Measurements from ENCODE around the gene LDB1.
A peak's percentile ranks its signal among the peaks of the same experiment; 100 is the strongest.

The LDB1 gene

GRCh38 chr10:102120142-102120990 is at the start of gene LDB1:
LDB1 (minus strand) TSS chr10:102120368; CDS start chr10:102120110, 258 bp downstream.
- Histone ChIP-seq H3K27me3 (ENCODE audit: insufficient read depth, insufficient read length) (no peaks in the 10 kb centered on the region), H3K9me3 (ENCODE audit: insufficient read depth, low read length) (no peaks in the 10 kb centered on the region), H3K9ac (ENCODE audit: insufficient read length, low read depth) (peak within 1 kb of the TSS; percentile 94), H3K4me1 (ENCODE audit: insufficient read depth, insufficient read length) (peaks cover 4% of the 10 kb centered on the region), H3K4me3 (ENCODE audit: insufficient read length, low read depth) (peak within 1 kb of the TSS; percentile 80), H3K36me3 (ENCODE audit: insufficient read depth, insufficient read length, low read length) (peaks cover 4% of the 10 kb centered on the region)
- DNase-seq (ENCODE audit: low read depth, low spot score): peak; percentile 63
- no peak for TF ChIP-seq ZNF274 (IDR thresholded peaks at IDR 0.05; ENCODE audit: low read depth, low read length)
- no peak for TF ChIP-seq YY1 (IDR thresholded peaks at IDR 0.05; ENCODE audit: insufficient read depth, insufficient read length)
- no peak for TF ChIP-seq SUZ12 (IDR thresholded peaks at IDR 0.05; ENCODE audit: extremely low read depth, insufficient read depth, insufficient read length)

GRCh38 chr10:102167861-102168260 is 47.7 kb upstream of the LDB1 start:
- H3K27me3 ChIP-seq (ENCODE audit: insufficient read depth, insufficient read length): no peaks in the 10 kb centered on the region

GRCh38 chr10:102163342-102163989 is 43.3 kb upstream of the LDB1 start:
- H3K9me3 ChIP-seq (ENCODE audit: insufficient read depth, low read length): no peaks in the 10 kb centered on the region
- no peaks in the 10 kb centered on the region for H3K4me1 ChIP-seq (ENCODE audit: insufficient read depth, insufficient read length)
- peak overlapping the region; percentile 39 for H3K9ac ChIP-seq (ENCODE audit: insufficient read length, low read depth)
- H3K4me3 ChIP-seq (ENCODE audit: insufficient read length, low read depth): no peak overlapping the region
- H3K27me3 ChIP-seq (ENCODE audit: insufficient read depth, insufficient read length): no peaks in the 10 kb centered on the region
- TF ChIP-seq SUZ12 (IDR thresholded peaks at IDR 0.05; ENCODE audit: extremely low read depth, insufficient read depth, insufficient read length): no peak
- TF ChIP-seq YY1 (IDR thresholded peaks at IDR 0.05; ENCODE audit: insufficient read depth, insufficient read length): no peak
- no peak for TF ChIP-seq ZNF274 (IDR thresholded peaks at IDR 0.05; ENCODE audit: low read depth, low read length)
- peaks cover 54% of the 10 kb centered on the region for H3K36me3 ChIP-seq (ENCODE audit: insufficient read depth, insufficient read length, low read length)
- DNase-seq (ENCODE audit: low read depth, low spot score): no peak

More at GRCh38 chr10:102167861-102168260, 47.7 kb upstream of the LDB1 start:
- Histone ChIP-seq H3K36me3 (ENCODE audit: insufficient read depth, insufficient read length, low read length) (peaks cover 10% of the 10 kb centered on the region), H3K9me3 (ENCODE audit: insufficient read depth, low read length) (no peaks in the 10 kb centered on the region), H3K4me3 (ENCODE audit: insufficient read length, low read depth) (no peak overlapping the region), H3K9ac (ENCODE audit: insufficient read length, low read depth) (no peak overlapping the region), H3K4me1 (ENCODE audit: insufficient read depth, insufficient read length) (no peaks in the 10 kb centered on the region)
- TF ChIP-seq ZNF274 (IDR thresholded peaks at IDR 0.05; ENCODE audit: low read depth, low read length) (no peak), SUZ12 (IDR thresholded peaks at IDR 0.05; ENCODE audit: extremely low read depth, insufficient read depth, insufficient read length) (no peak), YY1 (IDR thresholded peaks at IDR 0.05; ENCODE audit: insufficient read depth, insufficient read length) (no peak)
- no peak for DNase-seq (ENCODE audit: low read depth, low spot score)

GRCh38 chr10:102159831-102160230 is 39.7 kb upstream of the LDB1 start:
- no peak for TF ChIP-seq YY1 (IDR thresholded peaks at IDR 0.05; ENCODE audit: insufficient read depth, insufficient read length)
- no peaks in the 10 kb centered on the region for H3K9me3 ChIP-seq (ENCODE audit: insufficient read depth, low read length)
- no peak for DNase-seq (ENCODE audit: low read depth, low spot score)
- peaks cover 2% of the 10 kb centered on the region for H3K4me1 ChIP-seq (ENCODE audit: insufficient read depth, insufficient read length)
- no peak overlapping the region for H3K9ac ChIP-seq (ENCODE audit: insufficient read length, low read depth)
- peaks cover 88% of the 10 kb centered on the region for H3K36me3 ChIP-seq (ENCODE audit: insufficient read depth, insufficient read length, low read length)
- H3K4me3 ChIP-seq (ENCODE audit: insufficient read length, low read depth): no peak overlapping the region
- no peaks in the 10 kb centered on the region for H3K27me3 ChIP-seq (ENCODE audit: insufficient read depth, insufficient read length)

- Histone ChIP-seq H3K4me3 (ENCODE audit: insufficient read length, low read depth) (no peak overlapping the region), H3K4me1 (ENCODE audit: insufficient read depth, insufficient read length) (peaks cover 2% of the 10 kb centered on the region), H3K36me3 (ENCODE audit: insufficient read depth, insufficient read length, low read length) (peaks cover 95% of the 10 kb centered on the region), H3K9me3 (ENCODE audit: insufficient read depth, low read length) (no peaks in the 10 kb centered on the region), H3K9ac (ENCODE audit: insufficient read length, low read depth) (no peak overlapping the region), H3K27me3 (ENCODE audit: insufficient read depth, insufficient read length) (no peaks in the 10 kb centered on the region)
- no peak for DNase-seq (ENCODE audit: low read depth, low spot score)
- TF ChIP-seq YY1 (IDR thresholded peaks at IDR 0.05; ENCODE audit: insufficient read depth, insufficient read length): no peak
- TF ChIP-seq SUZ12 (IDR thresholded peaks at IDR 0.05; ENCODE audit: extremely low read depth, insufficient read depth, insufficient read length): no peak
- no peak for TF ChIP-seq ZNF274 (IDR thresholded peaks at IDR 0.05; ENCODE audit: low read depth, low read length)
Observed at GRCh38 chr10:102159051-102159597, 39.0 kb upstream of the LDB1 start.

GRCh38 chr10:102157224-102157623 is 37.1 kb upstream of the LDB1 start:
- H3K4me3 ChIP-seq (ENCODE audit: insufficient read length, low read depth): no peak overlapping the region
- H3K9ac ChIP-seq (ENCODE audit: insufficient read length, low read depth): no peak overlapping the region

More at GRCh38 chr10:102157224-102157623, 37.1 kb upstream of the LDB1 start:
- Histone ChIP-seq H3K9me3 (ENCODE audit: insufficient read depth, low read length) (no peaks in the 10 kb centered on the region), H3K4me1 (ENCODE audit: insufficient read depth, insufficient read length) (peaks cover 2% of the 10 kb centered on the region), H3K27me3 (ENCODE audit: insufficient read depth, insufficient read length) (no peaks in the 10 kb centered on the region), H3K36me3 (ENCODE audit: insufficient read depth, insufficient read length, low read length) (peaks cover 87% of the 10 kb centered on the region)
- DNase-seq (ENCODE audit: low read depth, low spot score): no peak
- TF ChIP-seq ZNF274 (IDR thresholded peaks at IDR 0.05; ENCODE audit: low read depth, low read length): no peak
- TF ChIP-seq SUZ12 (IDR thresholded peaks at IDR 0.05; ENCODE audit: extremely low read depth, insufficient read depth, insufficient read length): no peak

Measured in NT2/D1 (cell line).